HUDEP-2 (cell line): ENCODE measurements around the gene OR4C13.
"Not testable (repeated sequence)": the region's sequence is repeated elsewhere in the genome, so short reads cannot be mapped to it uniquely, and the experiment has no call there.

Experiments
- DNase-seq, 76 experiments: peaks; one replicate each; lab custom pipeline; 2025; ENCODE audit not compliant: unreplicated experiment in 76 of 76; lab: John Stamatoyannopoulos, UW

Gene OR4C13

GRCh38 chr11:49952091-49952490 lies at the start of gene OR4C13:
TSS of gene OR4C13 (plus strand) at chr11:49952391. CDS start at chr11:49952423, 32 bp downstream.
- no peak for DNase-seq

GRCh38 chr11:49911516-49911915 lies 40.7 kb upstream of the OR4C13 start:
- DNase-seq = not testable (repeated sequence)

- DNase-seq = not testable (repeated sequence)
These were observed 3.5 kb upstream of the OR4C13 start for GRCh38 chr11:49948701-49949100.

GRCh38 chr11:49973439-49973838 lies 21.2 kb downstream of the OR4C13 start:
- not testable (repeated sequence) for DNase-seq

- DNase-seq = not testable (repeated sequence)
These were observed 30.2 kb downstream of the OR4C13 start, which contains the start of gene OR4C12 for GRCh38 chr11:49982435-49982834. TSS of gene OR4C12 (minus strand) at chr11:49982535. CDS start at chr11:49982501, 34 bp downstream.

- DNase-seq = peak in 63 of 76 experiments; percentile 1 to 77 (median 38)
These were observed 43.4 kb downstream of the OR4C13 start for GRCh38 chr11:49995565-49995964.
